GM21381 (cell line): ENCODE results near the gene SYK.

Source experiments
- ATAC-seq: cut with Tn5 transposase; IDR thresholded peaks from one replicate; pipeline ENCODE4 v1.9.1; 2021; ENCODE audit warnings: mild to moderate bottlenecking, moderate library complexity; ENCODE audit not compliant: unreplicated experiment

The SYK gene

GRCh38 chr9:90933468-90933867, 131.8 kb downstream of the SYK start:
- no peak for ATAC-seq

- no peak for ATAC-seq
Measured at GRCh38 chr9:90939351-90939750, 137.7 kb downstream of the SYK start.

- ATAC-seq, result no peak
Measured at GRCh38 chr9:90940280-90940679, 138.7 kb downstream of the SYK start.

GRCh38 chr9:90941661-90942060, 140.0 kb downstream of the SYK start:
- no peak for ATAC-seq

- no peak for ATAC-seq
Measured at GRCh38 chr9:90942555-90942954, 140.9 kb downstream of the SYK start.

- no peak for ATAC-seq
Measured at GRCh38 chr9:90943341-90943740, 141.7 kb downstream of the SYK start.

- no peak for ATAC-seq
Measured at GRCh38 chr9:90945336-90945735, 143.7 kb downstream of the SYK start.

- ATAC-seq, result no peak
Measured at GRCh38 chr9:90946982-90947381, 145.4 kb downstream of the SYK start.
